GM23338 (cell line): ENCODE measurements around the gene RGS16. TPM values are rescaled to one million over a fixed set of nuclear protein-coding genes. Genes with fewer than 3 reads are reported as not detected.

Experiments
- ATAC-seq: fragments of 200-7000 bp; cut with Tn5 transposase; 3 replicates; pipeline ENCODE4 v1.9.1; 2020
- DNase-seq: peaks from one replicate; pipeline ENCODE4 v3.0.0-alpha.2; 2015; ENCODE audit warnings: low spot score
- H2AFZ ChIP-seq: fragments of 200-600 bp; sonication (generic); 2 replicates; pipeline ENCODE4 v1.8.0; 2016; ENCODE audit warnings: antibody characterized with exemption, mild to moderate bottlenecking, moderate library complexity
- H3F3A ChIP-seq: fragments of 200-600 bp; sonication (generic); replicated peaks from 2 replicates; pipeline ENCODE4 v1.8.0; 2017; ENCODE audit warnings: antibody characterized with exemption, mixed run types, low read depth
- H3K27ac ChIP-seq: fragments of 200-600 bp; sonication (generic); 2 replicates; pipeline ENCODE4 v1.6.1; 2016; ENCODE audit warnings: low read depth
- H3K27me3 ChIP-seq: fragments of 200-600 bp; sonication (generic); 2 replicates; pipeline ENCODE4 v1.8.0; 2016; ENCODE audit warnings: mild to moderate bottlenecking, mixed run types, moderate library complexity; ENCODE audit not compliant: insufficient read depth
- H3K36me3 ChIP-seq: fragments of 200-600 bp; sonication (generic); 2 replicates; pipeline ENCODE4 v1.8.0; 2016; ENCODE audit warnings: mild to moderate bottlenecking; ENCODE audit not compliant: insufficient read depth
- H3K4me1 ChIP-seq: fragments of 200-600 bp; sonication (generic); 2 replicates; pipeline ENCODE4 v1.8.0; 2016; ENCODE audit warnings: mild to moderate bottlenecking, moderate library complexity; ENCODE audit not compliant: insufficient read depth
- H3K4me2 ChIP-seq: fragments of 200-600 bp; sonication (generic); 2 replicates; pipeline ENCODE4 v1.7.1; 2017; ENCODE audit warnings: mixed run types
- H3K4me3 ChIP-seq: fragments of 200-600 bp; sonication (generic); 2 replicates; pipeline ENCODE4 v1.6.1; 2016; ENCODE audit warnings: mixed run types
- H3K79me2 ChIP-seq: fragments of 200-600 bp; sonication (generic); replicated peaks from 2 replicates; pipeline ENCODE4 v1.8.0; 2017; ENCODE audit warnings: mild to moderate bottlenecking; ENCODE audit not compliant: insufficient read depth
- H3K9me2 ChIP-seq: fragments of 200-600 bp; sonication (generic); 2 replicates; pipeline ENCODE4 v1.8.0; 2017; ENCODE audit not compliant: insufficient read depth
- H4K20me1 ChIP-seq: fragments of 200-600 bp; sonication (generic); replicated peaks from 2 replicates; pipeline ENCODE4 v1.8.0; 2017; ENCODE audit warnings: mild to moderate bottlenecking; ENCODE audit not compliant: insufficient read depth
- H3K27ac Mint-ChIP-seq: 2 replicates; pipeline ENCODE4 v1.8.0; 2020; ENCODE audit warnings: inconsistent platforms, mild to moderate bottlenecking, moderate library complexity, mixed read lengths
- H3K27me3 Mint-ChIP-seq: 3 replicates; pipeline ENCODE4 v1.8.0; 2022; ENCODE audit warnings: low read depth, mild to moderate bottlenecking, moderate library complexity, mixed read lengths, inconsistent platforms; ENCODE audit not compliant: insufficient read depth, poor library complexity
- H3K36me3 Mint-ChIP-seq: 3 replicates; pipeline ENCODE4 v1.8.0; 2021; ENCODE audit warnings: low read depth, mild to moderate bottlenecking, inconsistent platforms, moderate library complexity, mixed read lengths
- H3K4me1 Mint-ChIP-seq: 3 replicates; pipeline ENCODE4 v1.8.0; 2020; ENCODE audit warnings: mild to moderate bottlenecking, inconsistent platforms, mixed read lengths
- H3K4me3 Mint-ChIP-seq: 3 replicates; pipeline ENCODE4 v1.8.0; 2021; ENCODE audit warnings: moderate library complexity, mild to moderate bottlenecking, inconsistent platforms, mixed read lengths
- H3K9me3 Mint-ChIP-seq: 3 replicates; pipeline ENCODE4 v1.8.0; 2020; ENCODE audit warnings: moderate library complexity, mild to moderate bottlenecking, inconsistent platforms, mixed read lengths
- EZH2phosphoT487 ChIP-seq: fragments of 200-600 bp; sonication (generic); IDR thresholded peaks from one replicate; pipeline ENCODE4 v1.8.1; 2018; ENCODE audit warnings: antibody characterized with exemption; ENCODE audit not compliant: unreplicated experiment
- JUNB ChIP-seq: IDR thresholded peaks from one replicate; pipeline ENCODE4 v1.6.1; 2016; ENCODE audit warnings: antibody characterized with exemption; ENCODE audit not compliant: unreplicated experiment
- STAT1 ChIP-seq: IDR thresholded peaks from one replicate; pipeline ENCODE4 v1.6.1; 2016; ENCODE audit warnings: antibody characterized with exemption; ENCODE audit not compliant: unreplicated experiment
- ZNF462 ChIP-seq: fragments of 250-450 bp; sonication (Bioruptor Pico); IDR thresholded peaks from 2 replicates; pipeline ENCODE4 v1.5.0; 2020; ENCODE audit warnings: mild to moderate bottlenecking, moderate library complexity
- polyA plus RNA-seq: library from polyadenylated mRNA; unstranded; fragments of >200 nt; fragmentation: Nextera tagmentation; extraction: Ambion mirVana; gene quantifications from 2 replicates; pipeline ENCODE4 v1.2.1, GENCODE V29; 2016
- total RNA-seq: library from RNA; depleted of rRNA; stranded (reverse); fragments of >200 nt; shearing (Covaris generic); gene quantifications from 2 replicates; pipeline ENCODE4 v1.2.3, GENCODE V29; 2014
- TF ChIP-seq, protein P1 (sequence below): IDR thresholded peaks from 2 replicates; pipeline ENCODE4 v1.6.1; 2016; ENCODE audit warnings: antibody characterized with exemption
- TF ChIP-seq, protein P2 (sequence below), 2 experiments: fragments of 200-600 bp in 1 of 2; sonication (generic) in 1 of 2; conservative IDR thresholded peaks; 2 replicates each; pipeline versions ENCODE4 v1.5.1 to v1.6.1; 2016 to 2017; ENCODE audit warnings: antibody characterized with exemption in 2 of 2, low read depth in 2 of 2, mild to moderate bottlenecking in 2 of 2, moderate library complexity in 1 of 2
- TF ChIP-seq, protein P3 (sequence below): IDR thresholded peaks from one replicate; pipeline ENCODE4 v1.6.1; 2018; ENCODE audit warnings: antibody characterized with exemption; ENCODE audit not compliant: unreplicated experiment

The RGS16 gene
- total and polyA plus RNA-seq, 2 experiments from 2014 or later: 15.4 to 31.6 TPM

- H3F3A ChIP-seq: 0 out of 2 replicates have a peak, but pooled peaks cover 3% of the 10 kb centered on the region
- H3K9me3 Mint-ChIP-seq: no peaks in the 10 kb centered on the region
- H3K36me3 ChIP-seq: peaks cover 18% of the 10 kb centered on the region
- peaks cover 6% of the 10 kb centered on the region; the same call in 1 of the 2 replicates for H4K20me1 ChIP-seq
- no peak overlapping the region for H3K4me3 Mint-ChIP-seq
- TF ChIP-seq EZH2phosphoT487 (no peak), JUNB (no peak), STAT1 (no peak), ZNF462 (no peak)
- TF ChIP-seq, protein P1, sequence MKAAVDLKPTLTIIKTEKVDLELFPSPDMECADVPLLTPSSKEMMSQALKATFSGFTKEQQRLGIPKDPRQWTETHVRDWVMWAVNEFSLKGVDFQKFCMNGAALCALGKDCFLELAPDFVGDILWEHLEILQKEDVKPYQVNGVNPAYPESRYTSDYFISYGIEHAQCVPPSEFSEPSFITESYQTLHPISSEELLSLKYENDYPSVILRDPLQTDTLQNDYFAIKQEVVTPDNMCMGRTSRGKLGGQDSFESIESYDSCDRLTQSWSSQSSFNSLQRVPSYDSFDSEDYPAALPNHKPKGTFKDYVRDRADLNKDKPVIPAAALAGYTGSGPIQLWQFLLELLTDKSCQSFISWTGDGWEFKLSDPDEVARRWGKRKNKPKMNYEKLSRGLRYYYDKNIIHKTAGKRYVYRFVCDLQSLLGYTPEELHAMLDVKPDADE: no peak
- TF ChIP-seq, protein P2, sequence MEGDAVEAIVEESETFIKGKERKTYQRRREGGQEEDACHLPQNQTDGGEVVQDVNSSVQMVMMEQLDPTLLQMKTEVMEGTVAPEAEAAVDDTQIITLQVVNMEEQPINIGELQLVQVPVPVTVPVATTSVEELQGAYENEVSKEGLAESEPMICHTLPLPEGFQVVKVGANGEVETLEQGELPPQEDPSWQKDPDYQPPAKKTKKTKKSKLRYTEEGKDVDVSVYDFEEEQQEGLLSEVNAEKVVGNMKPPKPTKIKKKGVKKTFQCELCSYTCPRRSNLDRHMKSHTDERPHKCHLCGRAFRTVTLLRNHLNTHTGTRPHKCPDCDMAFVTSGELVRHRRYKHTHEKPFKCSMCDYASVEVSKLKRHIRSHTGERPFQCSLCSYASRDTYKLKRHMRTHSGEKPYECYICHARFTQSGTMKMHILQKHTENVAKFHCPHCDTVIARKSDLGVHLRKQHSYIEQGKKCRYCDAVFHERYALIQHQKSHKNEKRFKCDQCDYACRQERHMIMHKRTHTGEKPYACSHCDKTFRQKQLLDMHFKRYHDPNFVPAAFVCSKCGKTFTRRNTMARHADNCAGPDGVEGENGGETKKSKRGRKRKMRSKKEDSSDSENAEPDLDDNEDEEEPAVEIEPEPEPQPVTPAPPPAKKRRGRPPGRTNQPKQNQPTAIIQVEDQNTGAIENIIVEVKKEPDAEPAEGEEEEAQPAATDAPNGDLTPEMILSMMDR (conservative IDR thresholded peaks at IDR 0.05; ENCODE audit: low read depth in 2 of 2): no peak
- TF ChIP-seq, protein P3, sequence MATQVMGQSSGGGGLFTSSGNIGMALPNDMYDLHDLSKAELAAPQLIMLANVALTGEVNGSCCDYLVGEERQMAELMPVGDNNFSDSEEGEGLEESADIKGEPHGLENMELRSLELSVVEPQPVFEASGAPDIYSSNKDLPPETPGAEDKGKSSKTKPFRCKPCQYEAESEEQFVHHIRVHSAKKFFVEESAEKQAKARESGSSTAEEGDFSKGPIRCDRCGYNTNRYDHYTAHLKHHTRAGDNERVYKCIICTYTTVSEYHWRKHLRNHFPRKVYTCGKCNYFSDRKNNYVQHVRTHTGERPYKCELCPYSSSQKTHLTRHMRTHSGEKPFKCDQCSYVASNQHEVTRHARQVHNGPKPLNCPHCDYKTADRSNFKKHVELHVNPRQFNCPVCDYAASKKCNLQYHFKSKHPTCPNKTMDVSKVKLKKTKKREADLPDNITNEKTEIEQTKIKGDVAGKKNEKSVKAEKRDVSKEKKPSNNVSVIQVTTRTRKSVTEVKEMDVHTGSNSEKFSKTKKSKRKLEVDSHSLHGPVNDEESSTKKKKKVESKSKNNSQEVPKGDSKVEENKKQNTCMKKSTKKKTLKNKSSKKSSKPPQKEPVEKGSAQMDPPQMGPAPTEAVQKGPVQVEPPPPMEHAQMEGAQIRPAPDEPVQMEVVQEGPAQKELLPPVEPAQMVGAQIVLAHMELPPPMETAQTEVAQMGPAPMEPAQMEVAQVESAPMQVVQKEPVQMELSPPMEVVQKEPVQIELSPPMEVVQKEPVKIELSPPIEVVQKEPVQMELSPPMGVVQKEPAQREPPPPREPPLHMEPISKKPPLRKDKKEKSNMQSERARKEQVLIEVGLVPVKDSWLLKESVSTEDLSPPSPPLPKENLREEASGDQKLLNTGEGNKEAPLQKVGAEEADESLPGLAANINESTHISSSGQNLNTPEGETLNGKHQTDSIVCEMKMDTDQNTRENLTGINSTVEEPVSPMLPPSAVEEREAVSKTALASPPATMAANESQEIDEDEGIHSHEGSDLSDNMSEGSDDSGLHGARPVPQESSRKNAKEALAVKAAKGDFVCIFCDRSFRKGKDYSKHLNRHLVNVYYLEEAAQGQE: no peak
- no peak for ATAC-seq
- peaks cover 6% of the 10 kb centered on the region for H3K4me1 Mint-ChIP-seq
- H3K9me2 ChIP-seq: no peaks in the 10 kb centered on the region
- no peak for DNase-seq
- peaks cover 4% of the 10 kb centered on the region; the same call in 1 of the 3 replicates for H3K36me3 Mint-ChIP-seq
- peaks cover 27% of the 10 kb centered on the region for H3K4me1 ChIP-seq
- peaks cover 19% of the 10 kb centered on the region for H3K79me2 ChIP-seq
- no peak overlapping the region for H3K4me2 ChIP-seq
- no peak overlapping the region for H3K27ac ChIP-seq
- no peak overlapping the region for H3K27ac Mint-ChIP-seq
- H3K27me3 Mint-ChIP-seq: peaks cover 18% of the 10 kb centered on the region
- H3K4me3 ChIP-seq: no peak overlapping the region
- H3K27me3 ChIP-seq: peaks cover 28% of the 10 kb centered on the region
- no peak overlapping the region for H2AFZ ChIP-seq
Measured at GRCh38 chr1:182600745-182601415, 3.3 kb downstream of the RGS16 start.
